H9 (cell line): ENCODE measurements around the gene CDYL2. TPM values are rescaled to one million over a fixed set of nuclear protein-coding genes. Genes with fewer than 3 reads are reported as not detected.

Experiments
- DNase-seq: peaks from one replicate; pipeline ENCODE4 v3.0.0-alpha.2; 2017
- H2AFZ ChIP-seq: one replicate; pipeline ENCODE4 v1.6.1; 2013; ENCODE audit warnings: mild to moderate bottlenecking, low read length, control low read depth, moderate library complexity
- H2AK5ac ChIP-seq: 2 replicates; pipeline ENCODE4 v1.6.1; 2013; ENCODE audit warnings: low read length, control low read depth, mixed read lengths; ENCODE audit not compliant: insufficient read length
- H2BK120ac ChIP-seq: one replicate; pipeline ENCODE4 v1.6.1; 2013; ENCODE audit warnings: low read depth, mild to moderate bottlenecking, low read length, control low read depth, inconsistent platforms; ENCODE audit not compliant: poor library complexity, severe bottlenecking
- H2BK12ac ChIP-seq: 2 replicates; pipeline ENCODE4 v1.6.1; 2013; ENCODE audit warnings: low read length, control low read depth, mixed read lengths, low read depth; ENCODE audit not compliant: insufficient read length
- H2BK15ac ChIP-seq: 2 replicates; pipeline ENCODE4 v1.6.1; 2013; ENCODE audit warnings: low read depth, low read length, control low read depth
- H2BK20ac ChIP-seq: one replicate; pipeline ENCODE4 v1.6.1; 2013; ENCODE audit warnings: low read depth, mild to moderate bottlenecking, low read length, control low read depth, inconsistent platforms; ENCODE audit not compliant: poor library complexity, severe bottlenecking
- H2BK5ac ChIP-seq: 2 replicates; pipeline ENCODE4 v1.6.1; 2013; ENCODE audit warnings: low read length, control low read depth, mixed read lengths; ENCODE audit not compliant: insufficient read length
- H3K14ac ChIP-seq: 2 replicates; pipeline ENCODE4 v1.6.1; 2013; ENCODE audit warnings: low read length, control low read depth; ENCODE audit not compliant: insufficient read depth
- H3K18ac ChIP-seq: 2 replicates; pipeline ENCODE4 v1.6.1; 2013; ENCODE audit warnings: low read depth, mild to moderate bottlenecking, mixed read lengths, low read length, control low read depth; ENCODE audit not compliant: insufficient read length
- H3K23ac ChIP-seq: 2 replicates; pipeline ENCODE4 v1.6.1; 2013; ENCODE audit warnings: low read length, control low read depth, mixed read lengths, low read depth; ENCODE audit not compliant: insufficient read length
- H3K23me2 ChIP-seq: 2 replicates; pipeline ENCODE4 v1.6.1; 2013; ENCODE audit warnings: low read depth, mild to moderate bottlenecking, mixed read lengths, low read length, control low read depth; ENCODE audit not compliant: insufficient read length, poor library complexity, severe bottlenecking
- H3K27ac ChIP-seq: 2 replicates; pipeline ENCODE4 v1.5.1; 2013; ENCODE audit warnings: low read length, control low read depth, mixed read lengths, low read depth; ENCODE audit not compliant: insufficient read length
- H3K27me3 ChIP-seq: 2 replicates; pipeline ENCODE4 v1.6.1; 2013; ENCODE audit warnings: low read length, control low read depth, inconsistent platforms; ENCODE audit not compliant: insufficient read depth
- H3K4ac ChIP-seq: 2 replicates; pipeline ENCODE4 v1.6.1; 2013; ENCODE audit warnings: low read depth, mild to moderate bottlenecking, control low read depth, inconsistent platforms, low read length, moderate library complexity
- H3K4me1 ChIP-seq: 2 replicates; pipeline ENCODE4 v1.6.1; 2013; ENCODE audit warnings: low read length, control low read depth, inconsistent platforms; ENCODE audit not compliant: insufficient read depth
- H3K4me2 ChIP-seq: 2 replicates; pipeline ENCODE4 v1.6.1; 2013; ENCODE audit warnings: low read length, control low read depth, mixed read lengths; ENCODE audit not compliant: insufficient read length, insufficient read depth
- H3K56ac ChIP-seq: 2 replicates; pipeline ENCODE4 v1.6.1; 2013; ENCODE audit warnings: low read depth, mild to moderate bottlenecking, mixed read lengths, low read length, control low read depth; ENCODE audit not compliant: insufficient read length
- H3K79me1 ChIP-seq: 2 replicates; pipeline ENCODE4 v1.6.1; 2013; ENCODE audit warnings: low read depth, mild to moderate bottlenecking, moderate library complexity, low read length, control low read depth, inconsistent platforms; ENCODE audit not compliant: insufficient read depth, poor library complexity, severe bottlenecking
- H3K79me2 ChIP-seq: 2 replicates; pipeline ENCODE4 v1.6.1; 2013; ENCODE audit warnings: low read length, control low read depth, inconsistent platforms; ENCODE audit not compliant: insufficient read depth
- H3K9ac ChIP-seq: 2 replicates; pipeline ENCODE4 v1.6.1; 2013; ENCODE audit warnings: low read length, control low read depth, mixed read lengths; ENCODE audit not compliant: insufficient read length; ENCODE audit errors: extremely low read depth
- H3K9me3 ChIP-seq: one replicate; pipeline ENCODE4 v1.6.1; 2013; ENCODE audit warnings: low read depth, low read length, inconsistent platforms; ENCODE audit not compliant: control insufficient read depth
- H3T11ph ChIP-seq: one replicate; pipeline ENCODE4 v1.6.1; 2013; ENCODE audit warnings: mild to moderate bottlenecking, low read length, control low read depth, inconsistent platforms
- H4K20me1 ChIP-seq: one replicate; pipeline ENCODE4 v1.6.1; 2013; ENCODE audit not compliant: control insufficient read depth, insufficient read length, insufficient read depth
- H4K5ac ChIP-seq: 2 replicates; pipeline ENCODE4 v1.6.1; 2013; ENCODE audit warnings: low read depth, mild to moderate bottlenecking, mixed read lengths, low read length, control low read depth; ENCODE audit not compliant: insufficient read length
- H4K8ac ChIP-seq: replicated peaks from 2 replicates; pipeline ENCODE4 v1.6.1; 2013; ENCODE audit warnings: low read length, control low read depth, mixed read lengths, low read depth; ENCODE audit not compliant: insufficient read length
- H4K91ac ChIP-seq: 2 replicates; pipeline ENCODE4 v1.6.1; 2013; ENCODE audit warnings: low read depth, mild to moderate bottlenecking, moderate library complexity, mixed read lengths, low read length, control low read depth; ENCODE audit not compliant: insufficient read length
- H3K27ac Mint-ChIP-seq, 3 experiments: 2 replicates in 2 of 3; 3 replicates in 1 of 3; pipeline ENCODE4 v1.8.0; 2020 to 2021; ENCODE audit warnings: mixed read lengths in 3 of 3, mild to moderate bottlenecking in 1 of 3, moderate library complexity in 1 of 3
- H3K27me3 Mint-ChIP-seq: 2 replicates; pipeline ENCODE4 v1.8.0; 2021; ENCODE audit warnings: low read depth, mild to moderate bottlenecking, moderate library complexity, mixed read lengths
- H3K36me3 Mint-ChIP-seq, 3 experiments: 2 replicates in 2 of 3; 3 replicates in 1 of 3; pipeline ENCODE4 v1.8.0; 2020 to 2021; ENCODE audit warnings: low read depth in 3 of 3, mixed read lengths in 3 of 3; ENCODE audit not compliant: insufficient read depth in 1 of 3
- H3K4me1 Mint-ChIP-seq, 2 experiments: 2 replicates each; pipeline ENCODE4 v1.8.0; 2020; ENCODE audit warnings: mixed read lengths in 2 of 2
- H3K4me3 Mint-ChIP-seq, 2 experiments: 2 replicates in 1 of 2; 3 replicates in 1 of 2; pipeline ENCODE4 v1.8.0; 2020 to 2021; ENCODE audit warnings: mild to moderate bottlenecking in 2 of 2, mixed read lengths in 2 of 2, moderate library complexity in 1 of 2
- H3K9me3 Mint-ChIP-seq, 2 experiments: 2 replicates in 1 of 2; 3 replicates in 1 of 2; pipeline ENCODE4 v1.8.0; 2020; ENCODE audit warnings: mild to moderate bottlenecking in 2 of 2, mixed read lengths in 2 of 2, moderate library complexity in 1 of 2
- WGBS: extraction: QIAGEN DNeasy Blood & Tissue Kit; methylation state at CpG from one replicate; pipeline ENCODE4 v1.1.7; 2013; ENCODE audit warnings: missing lambda C conversion rate, low lambda C conversion rate, mixed read lengths; ENCODE audit not compliant: insufficient read length; ENCODE audit errors: extremely low coverage; 5-methylcytosine and 5-hydroxymethylcytosine counted together
- total RNA-seq: library from RNA; stranded (reverse); gene quantifications from 2 replicates; pipeline ENCODE4 v1.2.1, GENCODE V29; 2021
- TF ChIP-seq, protein P1 (sequence below): fragments of 200-600 bp; sonication (generic); conservative IDR thresholded peaks from 3 replicates; pipeline ENCODE4 v1.8.0; 2021; ENCODE audit warnings: antibody characterized with exemption, mild to moderate bottlenecking

The CDYL2 gene
- total RNA-seq, 1 experiment from 2014 or later: 4.2 TPM

DNA sequence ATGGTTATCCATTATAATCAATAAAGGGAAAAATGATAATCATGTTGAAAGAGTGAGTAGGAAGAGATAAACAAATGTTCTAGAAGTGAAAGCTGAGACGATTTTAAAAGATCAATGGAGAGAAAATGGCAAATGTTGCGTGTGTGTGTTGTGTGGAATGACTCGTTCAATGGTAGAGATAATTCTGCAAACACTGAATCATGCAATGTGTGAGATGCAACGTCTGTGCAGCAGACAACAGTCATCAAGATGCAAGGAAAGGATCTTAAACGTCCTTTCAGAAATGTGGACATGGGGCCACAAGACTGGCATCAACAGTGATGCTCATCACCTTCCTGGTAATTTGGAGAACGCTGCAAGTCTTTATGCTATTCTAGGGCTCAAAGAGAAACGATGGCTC lies 124.4 kb downstream of the CDYL2 start:
- no peak overlapping the region for H3K4me3 Mint-ChIP-seq
- Histone ChIP-seq H4K8ac (no peak overlapping the region), H2BK5ac (no peak overlapping the region), H3K56ac (no peak overlapping the region), H3K79me1 (no peaks in the 10 kb centered on the region), H3K23ac (no peak overlapping the region), H2AFZ (no peak overlapping the region), H3K79me2 (no peaks in the 10 kb centered on the region), H3K4me2 (no peak overlapping the region), H2BK15ac (no peak overlapping the region), H3K14ac (no peak overlapping the region), H3K9ac (no peak overlapping the region), H3K27ac (no peak overlapping the region), H2AK5ac (no peak overlapping the region), H3K27me3 (no peaks in the 10 kb centered on the region), H2BK12ac (no peak overlapping the region), H2BK20ac (no peak overlapping the region), H3T11ph (no peak overlapping the region), H3K4me1 (no peaks in the 10 kb centered on the region), H4K20me1 (no peaks in the 10 kb centered on the region), H4K91ac (no peak overlapping the region), H2BK120ac (no peak overlapping the region), H3K4ac (no peak overlapping the region), H3K23me2 (no peaks in the 10 kb centered on the region), H3K9me3 (no peaks in the 10 kb centered on the region), H3K18ac (no peak overlapping the region), H4K5ac (no peak overlapping the region)
- no peak overlapping the region for H3K27ac Mint-ChIP-seq
- peaks cover 6% of the 10 kb centered on the region for H3K27me3 Mint-ChIP-seq
- TF ChIP-seq, protein P1, sequence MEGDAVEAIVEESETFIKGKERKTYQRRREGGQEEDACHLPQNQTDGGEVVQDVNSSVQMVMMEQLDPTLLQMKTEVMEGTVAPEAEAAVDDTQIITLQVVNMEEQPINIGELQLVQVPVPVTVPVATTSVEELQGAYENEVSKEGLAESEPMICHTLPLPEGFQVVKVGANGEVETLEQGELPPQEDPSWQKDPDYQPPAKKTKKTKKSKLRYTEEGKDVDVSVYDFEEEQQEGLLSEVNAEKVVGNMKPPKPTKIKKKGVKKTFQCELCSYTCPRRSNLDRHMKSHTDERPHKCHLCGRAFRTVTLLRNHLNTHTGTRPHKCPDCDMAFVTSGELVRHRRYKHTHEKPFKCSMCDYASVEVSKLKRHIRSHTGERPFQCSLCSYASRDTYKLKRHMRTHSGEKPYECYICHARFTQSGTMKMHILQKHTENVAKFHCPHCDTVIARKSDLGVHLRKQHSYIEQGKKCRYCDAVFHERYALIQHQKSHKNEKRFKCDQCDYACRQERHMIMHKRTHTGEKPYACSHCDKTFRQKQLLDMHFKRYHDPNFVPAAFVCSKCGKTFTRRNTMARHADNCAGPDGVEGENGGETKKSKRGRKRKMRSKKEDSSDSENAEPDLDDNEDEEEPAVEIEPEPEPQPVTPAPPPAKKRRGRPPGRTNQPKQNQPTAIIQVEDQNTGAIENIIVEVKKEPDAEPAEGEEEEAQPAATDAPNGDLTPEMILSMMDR: no peak
- WGBS: 100% methylated on average over 2 of the region's 7 CpGs
- no peaks in the 10 kb centered on the region; a peak in 1 of 4 replicates for H3K4me1 Mint-ChIP-seq
- peaks cover 0 to 5% (median 4%) of the 10 kb centered on the region in 3 experiments; a peak in 5 of 7 replicates for H3K36me3 Mint-ChIP-seq
- DNase-seq: no peak
- peaks cover 7 to 9% of the 10 kb centered on the region in 2 experiments; a peak in 4 of 5 replicates for H3K9me3 Mint-ChIP-seq
